Anterior cingulate cortex (tissue), 58 donors: ENCODE results near the gene PPTC7.
"Not testable (repeated sequence)": the region's sequence is repeated elsewhere in the genome, so short reads cannot be mapped to it uniquely, and the experiment has no call there.

Experiments used
- DNase-seq, 58 donors: peaks; one replicate each; lab custom pipeline; 2025; lab: John Stamatoyannopoulos, UW

PPTC7 gene

GRCh38 chr12:110590059-110590458 is 6.9 kb upstream of the PPTC7 start:
- no peak for DNase-seq

GRCh38 chr12:110587102-110587501 is 4.0 kb upstream of the PPTC7 start:
- not testable (repeated sequence) for DNase-seq

GRCh38 chr12:110585231-110585799 is 2.2 kb upstream of the PPTC7 start:
- DNase-seq, result peak in 3 of 58 donors; percentile 1 to 22 (median 7)

GRCh38 chr12:110582276-110583136 is 612 bp downstream of the PPTC7 start:
- DNase-seq, result peak in 51 of 58 donors; percentile 28 to 84 (median 62)

- peak in 2 of 58 donors; percentile 18 to 45 for DNase-seq
Measured at GRCh38 chr12:110581931-110582275, 1.2 kb downstream of the PPTC7 start.

- DNase-seq, result no peak
Measured at GRCh38 chr12:110579535-110580253, 3.4 kb downstream of the PPTC7 start.

- DNase-seq, result no peak
Measured at GRCh38 chr12:110578694-110579534, 4.2 kb downstream of the PPTC7 start.

- no peak for DNase-seq
Measured at GRCh38 chr12:110577864-110578693, 5.0 kb downstream of the PPTC7 start.

- DNase-seq, result no peak
Measured at GRCh38 chr12:110576504-110576903, 6.6 kb downstream of the PPTC7 start.

- no peak for DNase-seq
Measured at GRCh38 chr12:110575326-110575725, 7.8 kb downstream of the PPTC7 start.

- not testable (repeated sequence) for DNase-seq
Measured at GRCh38 chr12:110574717-110575230, 8.3 kb downstream of the PPTC7 start.

GRCh38 chr12:110574044-110574443 is 9.1 kb downstream of the PPTC7 start:
- no peak for DNase-seq

- DNase-seq, result not testable (repeated sequence)
Measured at GRCh38 chr12:110570798-110571197, 12.3 kb downstream of the PPTC7 start.

- DNase-seq, result not testable (repeated sequence)
Measured at GRCh38 chr12:110569838-110570237, 13.3 kb downstream of the PPTC7 start.

- no peak for DNase-seq
Measured at GRCh38 chr12:110568752-110569151, 14.4 kb downstream of the PPTC7 start.

GRCh38 chr12:110566993-110567392 is 16.1 kb downstream of the PPTC7 start:
- DNase-seq, result no peak

- peak in 8 of 58 donors; percentile 8 to 44 (median 22) for DNase-seq
Measured at GRCh38 chr12:110565894-110566871, 16.9 kb downstream of the PPTC7 start.

GRCh38 chr12:110564471-110564991 is 18.6 kb downstream of the PPTC7 start:
- no peak for DNase-seq
